ENCODE measurements around the gene B4GALNT4.
"Not testable (repeated sequence)": the region's sequence is repeated elsewhere in the genome, so short reads cannot be mapped to it uniquely, and the experiment has no call there.

B4GALNT4 gene

DNA sequence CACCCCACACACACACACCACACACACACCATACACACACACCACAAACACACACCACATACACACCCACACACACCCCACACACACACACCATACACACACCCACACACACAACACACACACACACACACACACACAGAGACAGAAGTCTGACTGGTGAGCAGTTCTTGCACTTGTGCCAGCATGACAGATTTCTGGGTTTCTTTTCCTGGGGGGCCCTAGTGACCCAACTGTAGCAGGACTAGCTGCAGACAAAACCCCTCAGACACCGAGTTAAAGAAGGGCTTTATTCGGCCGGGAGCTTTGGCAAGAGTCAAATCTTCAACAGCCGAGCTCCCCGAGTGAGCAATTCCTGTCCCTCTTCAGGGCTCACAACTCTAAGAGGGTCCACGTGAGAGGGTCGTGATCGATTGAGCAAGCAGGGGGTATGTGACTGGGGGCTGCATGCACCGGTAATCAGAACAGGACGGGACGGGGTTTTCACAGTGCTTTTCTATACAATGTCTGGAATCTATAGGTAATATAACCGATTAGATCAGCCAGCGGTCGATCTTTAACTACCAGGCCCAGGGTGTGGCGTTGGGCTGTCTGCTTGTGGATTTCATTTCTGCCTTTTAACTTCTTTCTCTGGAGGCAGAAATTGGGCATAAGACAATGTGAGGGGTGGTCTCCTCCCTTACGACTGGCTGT, 19.1 kb upstream of the B4GALNT4 start:
- not testable (repeated sequence) for H3K27me3 ChIP-seq (ENCODE audit: control insufficient read depth in 5 of 5, insufficient read depth in 4 of 5, low read length in 5 of 5); H3K4me3 ChIP-seq (ENCODE audit: low read depth in 1 of 5, low read length in 5 of 5); H3K36me3 ChIP-seq (ENCODE audit: control insufficient read depth in 5 of 5, insufficient read depth in 5 of 5, low read length in 5 of 5); H3K9me3 ChIP-seq (ENCODE audit: control insufficient read depth in 5 of 5, low read length in 5 of 5); H3K9ac ChIP-seq (ENCODE audit: low read length in 5 of 5); H3K27ac ChIP-seq (ENCODE audit: low read depth, low read length)
- H3K4me1 ChIP-seq (ENCODE audit: control insufficient read depth in 5 of 5, insufficient read depth in 5 of 5, low read length in 5 of 5): peaks cover 5 to 29% (median 20%) of the 10 kb centered on the region in 5 donors

DNA sequence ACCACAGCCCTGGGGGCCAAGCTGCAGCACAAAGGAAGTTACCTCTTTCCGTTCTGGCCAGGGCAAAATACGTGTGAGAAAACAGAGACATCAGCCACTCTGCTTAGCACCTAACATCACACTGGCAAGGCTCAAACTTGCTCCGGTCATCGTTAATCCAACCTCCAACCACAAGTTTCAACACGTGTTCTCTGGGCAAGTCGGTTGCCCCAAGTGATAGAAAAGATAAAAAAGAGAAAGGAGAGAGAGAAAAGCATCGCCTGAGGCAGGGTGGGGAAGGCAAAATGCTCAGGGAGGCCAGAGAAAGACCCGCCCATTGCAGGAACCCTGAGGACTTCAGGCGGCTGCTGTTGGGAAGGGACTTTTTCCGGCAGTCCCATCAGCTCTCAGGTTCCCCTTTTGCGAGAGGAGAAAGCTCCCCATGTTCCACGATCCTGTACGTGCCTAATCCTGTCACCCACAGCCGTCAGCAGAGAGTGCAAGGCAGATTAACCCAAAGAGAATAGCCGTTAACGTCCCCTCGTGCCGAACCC, 18.5 kb upstream of the B4GALNT4 start:
- no peak overlapping the region for H3K27ac ChIP-seq (ENCODE audit: low read depth, low read length)
- H3K27me3 ChIP-seq (ENCODE audit: control insufficient read depth in 5 of 5, insufficient read depth in 4 of 5, low read length in 5 of 5): no peaks in the 10 kb centered on the region
- peak overlapping the region in 1 of 5 donors; percentile 14 for H3K9ac ChIP-seq (ENCODE audit: low read length in 5 of 5)
- no peak overlapping the region for H3K4me3 ChIP-seq (ENCODE audit: low read depth in 1 of 5, low read length in 5 of 5)
- H3K36me3 ChIP-seq (ENCODE audit: control insufficient read depth in 5 of 5, insufficient read depth in 5 of 5, low read length in 5 of 5): no peaks in the 10 kb centered on the region
- H3K9me3 ChIP-seq (ENCODE audit: control insufficient read depth in 5 of 5, low read length in 5 of 5): no peaks in the 10 kb centered on the region
- peaks cover 8 to 35% (median 26%) of the 10 kb centered on the region in 5 donors for H3K4me1 ChIP-seq (ENCODE audit: control insufficient read depth in 5 of 5, insufficient read depth in 5 of 5, low read length in 5 of 5)

- Histone ChIP-seq H3K27me3 (ENCODE audit: control insufficient read depth in 5 of 5, insufficient read depth in 4 of 5, low read length in 5 of 5) (no peaks in the 10 kb centered on the region), H3K4me1 (ENCODE audit: control insufficient read depth in 5 of 5, insufficient read depth in 5 of 5, low read length in 5 of 5) (peaks cover 8 to 35% (median 27%) of the 10 kb centered on the region in 5 donors), H3K4me3 (ENCODE audit: low read depth in 1 of 5, low read length in 5 of 5) (no peak overlapping the region), H3K36me3 (ENCODE audit: control insufficient read depth in 5 of 5, insufficient read depth in 5 of 5, low read length in 5 of 5) (no peaks in the 10 kb centered on the region), H3K9me3 (ENCODE audit: control insufficient read depth in 5 of 5, low read length in 5 of 5) (no peaks in the 10 kb centered on the region), H3K27ac (ENCODE audit: low read depth, low read length) (no peak overlapping the region), H3K9ac (ENCODE audit: low read length in 5 of 5) (peak overlapping the region in 1 of 5 donors; percentile 14)
Measured at GRCh38 chr11:351411-351810, 17.9 kb upstream of the B4GALNT4 start.

- peaks cover 0 to 4% (median 0%) of the 10 kb centered on the region in 5 donors for H3K27me3 ChIP-seq (ENCODE audit: control insufficient read depth in 5 of 5, insufficient read depth in 4 of 5, low read length in 5 of 5)
- no peak overlapping the region for H3K4me3 ChIP-seq (ENCODE audit: low read depth in 1 of 5, low read length in 5 of 5)
- peak overlapping the region in 2 of 5 donors; percentile 41 to 43 for H3K9ac ChIP-seq (ENCODE audit: low read length in 5 of 5)
- peak overlapping the region; percentile 97 for H3K27ac ChIP-seq (ENCODE audit: low read depth, low read length)
- H3K4me1 ChIP-seq (ENCODE audit: control insufficient read depth in 5 of 5, insufficient read depth in 5 of 5, low read length in 5 of 5): peaks cover 8 to 35% (median 27%) of the 10 kb centered on the region in 5 donors
- H3K9me3 ChIP-seq (ENCODE audit: control insufficient read depth in 5 of 5, low read length in 5 of 5): no peaks in the 10 kb centered on the region
- no peaks in the 10 kb centered on the region for H3K36me3 ChIP-seq (ENCODE audit: control insufficient read depth in 5 of 5, insufficient read depth in 5 of 5, low read length in 5 of 5)
Measured at GRCh38 chr11:352456-353031, 16.8 kb upstream of the B4GALNT4 start.

DNA sequence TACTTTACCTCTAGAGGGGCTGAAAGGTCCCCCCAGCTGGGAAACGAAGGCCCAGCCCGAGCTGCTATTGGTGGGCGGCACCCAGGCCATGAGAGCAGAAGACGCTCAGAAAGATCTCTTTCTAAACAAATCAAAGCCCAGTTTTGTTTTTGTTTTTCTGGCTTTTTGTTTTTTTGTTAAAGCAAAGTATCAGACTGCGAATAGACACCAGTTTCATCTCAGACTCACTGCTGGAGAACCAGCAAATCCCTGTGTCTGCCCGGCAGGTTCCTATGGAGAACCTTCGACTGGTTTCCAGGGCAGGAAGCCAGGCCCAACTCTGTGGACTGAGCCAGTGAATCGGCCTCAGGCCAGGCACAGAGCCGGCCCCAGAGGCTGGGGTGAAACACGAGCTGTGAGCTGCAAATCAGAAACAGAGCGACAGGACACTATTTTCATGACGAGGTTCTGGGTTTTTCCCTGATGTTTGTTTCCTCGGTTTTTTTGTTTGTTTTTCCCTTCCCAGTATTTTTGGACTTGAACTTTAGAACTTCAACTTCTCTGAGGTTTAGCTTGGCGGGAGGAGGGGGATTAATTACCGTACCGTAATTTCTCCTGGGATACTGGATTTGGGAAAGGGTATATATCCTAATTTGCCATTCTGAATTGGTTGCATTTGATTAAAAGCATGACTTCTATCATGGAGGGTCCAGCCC, 16.0 kb upstream of the B4GALNT4 start:
- H3K9me3 ChIP-seq (ENCODE audit: control insufficient read depth in 5 of 5, low read length in 5 of 5): no peaks in the 10 kb centered on the region
- H3K4me1 ChIP-seq (ENCODE audit: control insufficient read depth in 5 of 5, insufficient read depth in 5 of 5, low read length in 5 of 5): peaks cover 8 to 35% (median 27%) of the 10 kb centered on the region in 5 donors
- peak overlapping the region; percentile 15 to 77 (median 70) for H3K9ac ChIP-seq (ENCODE audit: low read length in 5 of 5)

DNA sequence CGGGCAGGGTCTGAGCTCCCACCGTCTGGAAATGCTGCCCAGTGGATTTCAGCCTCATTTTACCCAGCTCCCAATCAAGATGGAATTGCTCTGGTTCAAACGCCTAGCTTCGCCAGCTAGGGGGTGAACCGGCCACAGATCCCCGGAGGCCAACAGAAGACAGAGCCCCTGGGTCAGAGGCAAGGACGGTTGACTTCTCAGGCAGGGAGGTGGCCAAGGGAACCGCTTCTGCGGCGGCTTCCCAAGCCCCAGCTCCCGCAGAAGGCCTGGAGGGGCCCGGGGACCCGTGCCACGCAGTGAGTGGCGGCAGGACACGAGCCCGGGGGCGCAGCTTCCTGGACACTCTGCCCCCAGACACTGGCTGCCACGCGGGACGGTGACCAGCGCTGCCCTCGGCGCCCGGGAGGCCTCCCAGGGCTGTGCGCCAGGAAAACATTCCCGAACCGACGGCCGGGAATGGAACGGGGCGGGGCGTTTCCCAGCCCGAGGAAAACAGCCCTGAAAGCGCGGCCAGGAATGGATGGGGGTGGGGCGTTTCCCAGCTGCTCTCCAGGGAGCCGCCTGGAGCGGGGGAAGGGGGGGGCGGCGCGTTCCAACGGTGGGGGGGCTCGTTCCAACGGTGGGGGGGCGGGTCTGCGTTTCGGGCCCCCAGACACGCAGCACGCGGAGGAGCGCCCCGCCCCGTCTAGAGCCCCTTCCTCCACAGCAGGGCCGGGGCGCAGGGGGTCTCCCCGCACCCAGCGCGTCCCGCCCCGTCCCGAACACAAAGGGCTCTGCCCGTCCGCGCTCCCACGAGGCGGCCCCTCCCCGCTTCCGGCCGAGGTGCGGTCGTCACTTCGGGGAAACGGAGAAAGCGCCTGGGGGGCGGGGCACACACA, 13.5 kb upstream of the B4GALNT4 start:
- Histone ChIP-seq H3K9ac (ENCODE audit: low read length in 5 of 5) (peak overlapping the region; percentile 65 to 95 (median 79)), H3K4me3 (ENCODE audit: low read depth in 1 of 5, low read length in 5 of 5) (peak overlapping the region; percentile 41 to 63 (median 46)), H3K4me1 (ENCODE audit: control insufficient read depth in 5 of 5, insufficient read depth in 5 of 5, low read length in 5 of 5) (peaks cover 8 to 31% (median 23%) of the 10 kb centered on the region in 5 donors)

More for the DNA sequence above, 16.0 kb upstream of the B4GALNT4 start:
- peaks cover 0 to 7% (median 0%) of the 10 kb centered on the region in 5 donors for H3K27me3 ChIP-seq (ENCODE audit: control insufficient read depth in 5 of 5, insufficient read depth in 4 of 5, low read length in 5 of 5)
- no peaks in the 10 kb centered on the region for H3K36me3 ChIP-seq (ENCODE audit: control insufficient read depth in 5 of 5, insufficient read depth in 5 of 5, low read length in 5 of 5)
- peak overlapping the region in 1 of 5 donors; percentile 10 for H3K4me3 ChIP-seq (ENCODE audit: low read depth in 1 of 5, low read length in 5 of 5)
- peak overlapping the region; percentile 97 for H3K27ac ChIP-seq (ENCODE audit: low read depth, low read length)

GRCh38 chr11:356610-357009, 12.7 kb upstream of the B4GALNT4 start:
- no peak overlapping the region for H3K9ac ChIP-seq (ENCODE audit: low read length in 5 of 5)
- H3K9me3 ChIP-seq (ENCODE audit: control insufficient read depth in 5 of 5, low read length in 5 of 5): peaks cover 2 to 8% (median 4%) of the 10 kb centered on the region in 5 donors
- peaks cover 0 to 19% (median 9%) of the 10 kb centered on the region in 5 donors for H3K27me3 ChIP-seq (ENCODE audit: control insufficient read depth in 5 of 5, insufficient read depth in 4 of 5, low read length in 5 of 5)
- no peaks in the 10 kb centered on the region for H3K36me3 ChIP-seq (ENCODE audit: control insufficient read depth in 5 of 5, insufficient read depth in 5 of 5, low read length in 5 of 5)
- peaks cover 8 to 26% (median 18%) of the 10 kb centered on the region in 5 donors for H3K4me1 ChIP-seq (ENCODE audit: control insufficient read depth in 5 of 5, insufficient read depth in 5 of 5, low read length in 5 of 5)
- no peak overlapping the region for H3K4me3 ChIP-seq (ENCODE audit: low read depth in 1 of 5, low read length in 5 of 5)
- H3K27ac ChIP-seq (ENCODE audit: low read depth, low read length): no peak overlapping the region

More for the DNA sequence above, 13.5 kb upstream of the B4GALNT4 start:
- Histone ChIP-seq H3K27me3 (ENCODE audit: control insufficient read depth in 5 of 5, insufficient read depth in 4 of 5, low read length in 5 of 5) (peaks cover 0 to 16% (median 9%) of the 10 kb centered on the region in 5 donors), H3K27ac (ENCODE audit: low read depth, low read length) (peak overlapping the region; percentile 97), H3K36me3 (ENCODE audit: control insufficient read depth in 5 of 5, insufficient read depth in 5 of 5, low read length in 5 of 5) (no peaks in the 10 kb centered on the region), H3K9me3 (ENCODE audit: control insufficient read depth in 5 of 5, low read length in 5 of 5) (peaks cover 0 to 4% (median under 1%) of the 10 kb centered on the region in 5 donors)

DNA sequence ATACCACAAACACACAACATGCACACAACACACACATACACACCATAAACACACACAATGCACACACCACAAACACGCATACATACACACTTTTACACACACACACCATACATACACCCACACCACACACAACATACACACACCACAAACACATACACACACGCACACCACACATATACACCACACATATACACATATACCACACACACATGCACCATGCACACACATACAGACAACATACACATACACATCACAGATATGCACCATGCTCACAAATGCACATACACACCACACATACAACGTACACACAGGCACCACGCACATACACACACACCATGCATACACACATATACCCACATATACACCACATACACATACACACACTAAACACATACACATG, 11.7 kb upstream of the B4GALNT4 start:
- H3K27ac ChIP-seq (ENCODE audit: low read depth, low read length): no peak overlapping the region
- peaks cover 0 to 19% (median 9%) of the 10 kb centered on the region in 5 donors for H3K27me3 ChIP-seq (ENCODE audit: control insufficient read depth in 5 of 5, insufficient read depth in 4 of 5, low read length in 5 of 5)
- H3K9ac ChIP-seq (ENCODE audit: low read length in 5 of 5): no peak overlapping the region
- H3K36me3 ChIP-seq (ENCODE audit: control insufficient read depth in 5 of 5, insufficient read depth in 5 of 5, low read length in 5 of 5): no peaks in the 10 kb centered on the region
- H3K9me3 ChIP-seq (ENCODE audit: control insufficient read depth in 5 of 5, low read length in 5 of 5): peaks cover 2 to 8% (median 4%) of the 10 kb centered on the region in 5 donors
- H3K4me3 ChIP-seq (ENCODE audit: low read depth in 1 of 5, low read length in 5 of 5): no peak overlapping the region
- H3K4me1 ChIP-seq (ENCODE audit: control insufficient read depth in 5 of 5, insufficient read depth in 5 of 5, low read length in 5 of 5): peaks cover 8 to 25% (median 18%) of the 10 kb centered on the region in 5 donors

DNA sequence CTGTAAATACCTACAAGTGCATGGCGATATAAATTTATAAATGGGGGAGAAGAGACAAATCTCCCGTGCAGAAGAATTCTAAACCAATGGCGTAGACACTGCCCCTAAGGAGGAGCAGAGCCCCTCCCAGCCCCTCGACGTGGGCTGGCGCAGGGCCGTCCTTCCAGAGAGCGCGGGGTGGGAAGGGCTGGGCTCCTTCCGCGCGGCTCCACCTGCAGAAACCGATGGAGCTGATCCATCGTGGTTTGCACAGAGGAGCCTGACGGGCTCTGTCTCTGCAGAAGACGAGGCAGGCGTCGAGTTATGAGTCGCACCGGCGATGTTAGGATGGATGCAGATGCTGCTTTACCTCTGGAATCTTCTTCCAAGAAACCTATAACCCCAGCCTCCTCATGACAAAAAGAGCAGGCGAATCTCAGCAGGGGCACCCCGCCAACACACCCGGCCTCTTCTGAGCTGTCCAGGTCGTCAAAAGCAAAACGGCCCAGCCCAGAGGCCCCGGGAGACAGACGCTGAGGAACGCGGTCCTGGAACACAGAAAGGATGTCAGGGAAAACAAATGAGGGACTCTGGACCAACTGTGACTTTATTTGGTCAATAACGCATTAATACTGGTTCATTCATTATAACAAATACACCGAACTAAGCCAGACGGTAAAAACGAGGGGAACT, 11.0 kb upstream of the B4GALNT4 start:
- Histone ChIP-seq H3K9ac (ENCODE audit: low read length in 5 of 5) (no peak overlapping the region), H3K9me3 (ENCODE audit: control insufficient read depth in 5 of 5, low read length in 5 of 5) (peaks cover 2 to 8% (median 4%) of the 10 kb centered on the region in 5 donors), H3K27me3 (ENCODE audit: control insufficient read depth in 5 of 5, insufficient read depth in 4 of 5, low read length in 5 of 5) (peaks cover 0 to 19% (median 9%) of the 10 kb centered on the region in 5 donors), H3K27ac (ENCODE audit: low read depth, low read length) (no peak overlapping the region), H3K4me3 (ENCODE audit: low read depth in 1 of 5, low read length in 5 of 5) (no peak overlapping the region), H3K4me1 (ENCODE audit: control insufficient read depth in 5 of 5, insufficient read depth in 5 of 5, low read length in 5 of 5) (peaks cover 8 to 21% (median 17%) of the 10 kb centered on the region in 5 donors), H3K36me3 (ENCODE audit: control insufficient read depth in 5 of 5, insufficient read depth in 5 of 5, low read length in 5 of 5) (no peaks in the 10 kb centered on the region)
